ENCODE measurements around the gene TTC27.
"Not testable (repeated sequence)": the region's sequence is repeated elsewhere in the genome, so short reads cannot be mapped to it uniquely, and the experiment has no call there.

Gene TTC27

DNA sequence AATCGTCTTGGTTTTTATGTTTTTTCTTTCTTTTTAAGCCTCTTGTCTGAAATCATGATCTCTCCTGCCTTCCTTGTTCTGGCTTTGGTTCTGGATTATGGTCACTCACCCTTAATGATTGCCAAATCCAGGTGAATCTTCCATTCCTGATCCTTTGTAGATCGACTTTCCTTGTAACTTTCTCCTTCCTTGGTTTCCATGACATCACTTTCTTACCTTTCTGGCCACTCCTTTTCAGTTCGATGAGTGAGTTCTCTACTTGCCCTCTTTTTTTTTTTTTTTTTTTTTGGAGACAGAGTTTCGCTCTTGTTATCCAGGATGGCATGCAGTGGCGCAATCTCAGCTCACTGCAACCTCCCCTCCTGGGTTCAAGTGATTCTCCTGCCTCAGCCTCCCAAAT lies 179.8 kb downstream of the TTC27 start:
- DNase-seq (ENCODE audit: low spot score): no peak

DNA sequence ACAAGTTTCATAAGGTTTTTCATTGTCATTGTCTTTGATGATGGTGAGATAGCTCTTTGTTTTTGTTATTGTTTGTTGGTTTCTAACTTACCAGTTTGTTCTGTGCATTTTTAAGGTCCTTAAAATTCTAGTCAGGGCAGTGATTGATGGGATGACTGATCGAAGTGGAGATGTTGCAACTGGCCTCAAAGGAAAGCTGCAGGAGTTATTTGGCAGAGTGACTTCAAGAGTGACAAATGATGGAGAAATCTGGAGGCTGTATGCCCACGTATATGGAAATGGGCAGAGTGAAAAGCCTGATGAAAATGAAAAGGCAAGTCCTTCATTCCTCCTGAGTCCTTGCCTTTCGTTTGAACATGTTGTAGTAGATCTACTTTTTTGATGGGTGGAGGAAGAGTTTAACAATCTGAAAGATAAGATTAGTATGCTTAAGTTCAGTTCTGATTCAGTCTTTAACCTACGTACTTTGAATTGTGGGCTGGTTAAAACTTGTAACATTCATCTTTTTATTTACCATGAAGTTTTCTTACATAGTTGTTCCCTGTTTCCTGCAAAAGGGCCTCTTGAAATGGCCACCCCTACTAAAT lies 183.2 kb downstream of the TTC27 start:
- DNase-seq (ENCODE audit: low spot score): no peak

DNA sequence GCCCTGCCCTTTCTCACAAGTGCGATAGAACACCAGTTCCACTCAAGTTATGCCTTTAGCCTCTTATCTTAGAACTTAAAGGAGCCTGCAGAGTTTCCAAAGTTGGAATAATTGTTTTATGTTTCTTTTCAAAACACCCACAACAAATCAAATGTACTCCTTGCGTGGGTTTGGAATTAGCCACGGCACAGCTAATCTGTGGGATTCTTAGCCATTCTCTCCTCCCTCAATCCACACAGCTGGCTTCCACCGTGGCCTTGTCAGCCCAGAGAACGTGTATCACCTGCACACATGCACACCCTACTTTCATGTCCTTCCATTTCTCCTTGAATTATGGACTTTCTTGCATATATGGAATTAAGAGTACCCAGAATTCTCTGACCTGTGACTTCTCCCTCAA lies 183.8 kb downstream of the TTC27 start:
- no peak for DNase-seq (ENCODE audit: low spot score)

DNA sequence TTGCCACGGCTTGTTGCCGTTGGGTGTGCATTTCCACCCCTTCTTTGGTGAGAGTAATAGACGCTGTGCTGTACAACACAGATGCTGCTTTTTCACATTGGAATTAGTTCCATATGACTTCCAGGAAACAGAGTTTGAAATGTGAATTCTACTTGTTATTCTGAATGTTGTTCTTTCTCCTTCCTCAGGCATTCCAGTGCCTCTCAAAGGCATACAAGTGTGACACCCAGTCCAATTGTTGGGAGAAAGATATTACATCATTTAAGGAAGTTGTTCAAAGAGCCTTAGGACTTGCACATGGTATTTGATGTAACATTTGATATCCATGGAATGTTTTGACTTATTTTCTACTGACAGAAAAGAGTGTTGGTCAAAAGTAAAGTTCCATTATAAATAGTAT lies 184.5 kb downstream of the TTC27 start:
- no peak for DNase-seq (ENCODE audit: low spot score)

DNA sequence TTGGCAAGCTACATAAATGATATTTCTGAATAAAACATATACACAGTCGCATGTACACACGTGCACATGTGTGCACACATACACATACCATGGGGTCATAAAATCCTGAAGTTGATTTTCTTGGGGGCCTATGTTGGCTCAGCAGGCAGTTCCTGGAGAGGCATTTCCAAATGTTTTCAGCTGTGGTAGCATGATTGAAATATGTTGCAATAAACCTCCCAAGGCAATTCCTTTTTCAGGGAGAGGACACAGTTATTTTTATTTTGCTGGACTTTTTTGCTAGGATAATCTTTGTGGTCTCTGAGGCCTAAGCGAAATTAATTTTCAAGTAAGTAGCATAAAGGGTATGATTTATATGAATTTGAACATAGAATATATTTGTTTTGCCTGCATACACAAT lies 192.2 kb downstream of the TTC27 start:
- no peak for DNase-seq (ENCODE audit: low spot score)

DNA sequence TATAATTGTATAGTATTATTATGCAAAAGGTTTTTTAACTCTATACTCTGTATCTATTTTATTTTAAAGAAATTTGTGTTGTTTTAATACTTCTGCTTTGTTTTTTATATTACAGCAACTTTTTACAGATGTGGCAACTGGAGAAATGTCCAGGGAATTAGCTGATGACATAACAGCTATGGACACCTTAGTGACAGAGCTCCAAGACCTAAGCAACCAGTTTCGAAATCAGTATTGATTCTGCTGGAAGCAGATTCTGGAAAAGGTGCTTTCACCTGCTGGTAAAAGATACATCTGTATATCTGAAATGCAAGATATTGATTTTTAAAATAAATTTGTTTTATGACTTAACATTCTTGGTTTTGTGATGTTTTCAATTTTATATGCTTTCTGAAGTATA lies 192.9 kb downstream of the TTC27 start:
- DNase-seq (ENCODE audit: low spot score): no peak

DNA sequence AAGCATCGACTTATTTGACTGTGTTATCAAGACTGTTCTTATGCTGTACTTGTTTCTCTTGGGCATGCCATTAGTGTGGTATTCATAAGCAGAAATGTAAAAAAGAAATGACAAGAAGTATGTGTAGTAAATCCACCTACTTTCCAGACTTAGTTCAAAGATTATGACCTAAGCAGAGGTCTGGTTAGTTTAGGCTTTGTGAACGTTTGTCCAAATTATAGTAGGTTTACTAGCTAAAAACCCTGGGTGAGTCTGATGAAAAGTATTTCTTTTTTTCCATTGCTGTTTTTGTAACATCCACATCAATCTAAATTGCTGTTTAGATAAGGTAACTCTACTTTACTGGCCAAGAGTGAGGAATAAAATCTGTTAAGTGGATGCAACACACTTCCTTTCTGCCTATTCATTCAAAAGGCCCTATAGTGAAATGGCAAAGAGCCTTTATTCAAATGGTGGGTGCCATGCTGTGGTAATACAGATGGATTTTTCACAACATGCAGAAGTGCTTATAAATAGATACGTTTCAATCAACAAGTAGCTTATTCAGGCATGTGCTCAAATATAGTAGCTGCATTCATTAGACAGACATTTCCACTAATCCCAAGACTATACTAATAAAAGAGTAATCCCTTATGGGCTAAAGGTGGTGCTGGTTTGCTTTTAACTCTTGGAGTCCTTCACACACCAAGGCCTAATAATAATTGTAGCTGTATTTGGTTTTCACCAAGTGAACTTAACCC lies 196.4 kb downstream of the TTC27 start:
- DNase-seq (ENCODE audit: low spot score): no peak

DNA sequence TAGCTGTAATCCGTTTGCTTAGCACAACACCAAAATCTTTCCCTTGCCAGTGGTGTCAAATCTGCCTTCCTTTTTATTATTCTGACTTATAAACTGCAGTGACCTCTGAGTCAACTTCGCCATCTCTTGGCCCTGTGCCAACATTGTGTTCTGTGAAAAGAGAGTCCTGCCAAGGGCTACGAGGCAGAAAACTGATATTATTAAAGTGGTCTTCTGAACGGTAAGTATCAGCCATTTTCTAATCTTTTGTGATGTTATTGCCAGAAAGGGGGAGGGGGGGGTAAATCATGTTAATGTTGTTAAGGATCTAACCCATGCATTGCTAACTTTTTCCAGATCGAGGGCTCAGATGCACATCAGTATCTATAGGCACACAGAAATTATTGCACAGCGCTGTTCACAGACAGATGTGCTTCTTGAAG lies 197.5 kb downstream of the TTC27 start:
- no peak for DNase-seq (ENCODE audit: low spot score)

DNA sequence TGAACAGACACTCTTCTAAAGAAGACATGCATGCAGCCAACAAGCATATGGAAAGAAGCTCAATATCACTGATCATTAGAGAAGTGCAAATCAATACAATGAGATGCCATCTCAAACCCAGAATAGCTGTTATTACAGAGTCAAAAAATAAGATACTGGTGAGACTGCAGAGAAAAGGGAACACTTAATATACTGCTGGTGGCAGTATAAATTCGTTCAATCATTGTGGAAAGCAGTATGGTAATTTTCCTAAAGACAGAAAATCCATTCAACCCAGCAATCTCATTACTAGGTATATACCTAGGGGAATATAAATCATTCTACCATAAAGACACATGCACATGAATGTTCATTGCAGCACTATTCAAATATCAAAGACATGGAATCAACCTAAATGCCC lies 202.3 kb downstream of the TTC27 start:
- DNase-seq (ENCODE audit: low spot score): no peak

DNA sequence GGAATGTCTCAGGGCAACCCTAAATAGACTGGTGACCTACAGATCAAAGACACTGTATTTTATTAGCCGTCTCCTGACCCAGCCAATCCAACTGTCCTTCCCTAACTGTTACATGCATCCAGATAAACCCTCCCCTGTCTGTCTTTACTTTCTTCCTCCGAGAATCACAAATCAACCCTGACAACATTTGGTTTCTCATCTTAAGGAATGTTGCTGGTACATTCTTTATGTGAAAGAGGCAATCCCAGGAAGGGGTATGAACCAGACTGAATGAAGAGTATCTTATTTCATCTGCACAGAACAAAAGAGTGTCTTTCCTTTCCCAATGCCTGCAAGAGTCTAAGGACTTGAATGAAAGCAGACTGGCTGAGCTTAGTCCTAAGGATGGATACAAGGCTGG lies 205.0 kb downstream of the TTC27 start:
- DNase-seq (ENCODE audit: low spot score): no peak

DNA sequence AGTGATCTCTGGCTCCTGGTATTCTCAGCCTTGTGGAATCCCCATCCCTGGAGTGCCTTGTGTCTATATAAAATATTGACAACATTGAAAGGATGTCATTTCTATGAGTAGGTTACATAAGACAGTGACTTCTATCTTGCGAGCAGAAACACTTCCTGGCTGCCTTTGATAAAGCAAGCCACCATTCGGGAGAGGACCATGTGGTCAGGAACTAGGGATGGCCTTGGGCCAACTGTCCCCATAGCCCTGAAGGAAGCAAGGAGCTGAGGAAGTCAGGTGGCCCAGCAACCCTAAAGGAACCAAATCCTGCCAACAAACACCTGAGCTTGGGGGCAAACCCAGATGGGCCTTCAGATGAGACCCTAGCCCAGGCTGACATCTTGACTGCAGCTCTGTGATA lies 205.9 kb downstream of the TTC27 start:
- DNase-seq (ENCODE audit: low spot score): no peak

DNA sequence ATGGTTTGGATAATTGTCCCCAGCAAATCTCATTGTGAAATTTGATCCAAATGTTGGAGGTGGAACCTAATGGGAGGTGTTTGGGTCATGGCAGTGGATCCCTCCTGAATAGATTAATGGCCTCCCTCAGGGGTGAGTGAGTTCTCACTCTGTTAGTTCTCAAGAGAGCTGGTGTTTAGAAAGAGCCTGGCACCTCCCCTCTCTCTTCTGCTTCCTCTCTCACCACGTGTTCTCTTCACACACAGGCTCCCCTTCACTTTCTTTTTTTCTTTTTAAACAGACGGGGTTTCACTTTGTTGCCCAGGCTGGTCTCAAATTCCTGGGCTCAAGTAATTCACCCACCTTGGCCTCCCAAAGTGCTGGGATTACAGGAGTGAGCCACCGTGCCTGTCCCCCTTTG lies 207.3 kb downstream of the TTC27 start:
- no peak for DNase-seq (ENCODE audit: low spot score)

DNA sequence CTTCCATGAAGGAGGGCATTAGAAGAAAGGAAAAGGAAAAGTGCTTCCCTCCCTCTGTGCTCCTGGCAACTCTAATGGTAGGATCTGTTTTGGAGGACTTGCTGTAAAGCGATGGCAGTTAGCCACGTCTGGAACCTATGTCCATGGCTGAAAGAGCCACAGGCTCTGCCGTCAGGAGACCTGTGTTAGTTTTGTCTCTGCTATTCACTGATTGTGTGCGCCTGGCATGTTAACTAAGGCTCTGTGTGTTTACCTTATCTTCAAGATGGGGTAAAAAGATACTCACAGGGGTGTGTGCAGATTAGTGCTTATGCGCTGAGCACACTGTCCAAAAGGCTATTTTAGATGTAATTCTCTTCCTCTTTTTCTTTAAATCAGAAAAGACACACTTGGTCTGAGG lies 209.1 kb downstream of the TTC27 start:
- DNase-seq (ENCODE audit: low spot score): no peak

DNA sequence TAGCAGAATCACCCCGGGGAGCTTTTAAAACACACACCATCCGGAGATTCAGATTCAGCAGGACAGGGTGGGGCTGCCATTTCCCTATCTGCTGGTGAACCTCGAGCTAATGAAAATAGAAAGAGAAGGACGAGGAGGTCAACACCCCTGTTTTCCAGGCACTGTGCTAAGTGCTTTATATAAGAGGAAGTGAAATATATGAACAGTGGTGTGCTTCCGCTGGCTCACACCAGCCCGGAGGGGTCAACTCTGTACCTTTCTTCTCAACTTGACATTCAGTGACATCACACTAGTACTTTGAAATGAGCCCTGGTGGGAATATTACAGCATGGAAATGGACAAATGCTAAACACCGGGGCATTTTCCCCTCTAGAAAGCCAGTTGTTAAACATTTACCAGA lies 210.6 kb downstream of the TTC27 start:
- DNase-seq (ENCODE audit: low spot score): no peak

DNA sequence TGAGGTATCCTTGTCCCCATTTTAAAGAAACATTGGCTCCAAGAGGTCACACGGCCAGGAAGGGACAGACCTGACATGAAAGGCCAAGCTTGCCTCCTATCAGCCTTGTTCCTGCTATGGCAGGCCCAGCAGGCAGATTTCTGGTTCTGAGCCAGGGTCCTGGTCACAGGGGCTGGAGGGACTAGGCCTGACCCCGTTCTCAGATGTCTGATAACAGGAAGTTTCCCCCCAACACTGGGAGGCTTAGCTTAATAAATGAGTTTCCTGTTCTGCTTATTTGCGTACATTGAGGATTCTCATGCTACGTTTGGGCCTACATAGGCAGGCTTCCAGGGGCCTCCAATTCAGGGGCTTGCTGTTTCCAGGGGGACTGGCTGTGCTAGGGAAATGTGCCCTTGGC lies 211.1 kb downstream of the TTC27 start:
- no peak for DNase-seq (ENCODE audit: low spot score)

DNA sequence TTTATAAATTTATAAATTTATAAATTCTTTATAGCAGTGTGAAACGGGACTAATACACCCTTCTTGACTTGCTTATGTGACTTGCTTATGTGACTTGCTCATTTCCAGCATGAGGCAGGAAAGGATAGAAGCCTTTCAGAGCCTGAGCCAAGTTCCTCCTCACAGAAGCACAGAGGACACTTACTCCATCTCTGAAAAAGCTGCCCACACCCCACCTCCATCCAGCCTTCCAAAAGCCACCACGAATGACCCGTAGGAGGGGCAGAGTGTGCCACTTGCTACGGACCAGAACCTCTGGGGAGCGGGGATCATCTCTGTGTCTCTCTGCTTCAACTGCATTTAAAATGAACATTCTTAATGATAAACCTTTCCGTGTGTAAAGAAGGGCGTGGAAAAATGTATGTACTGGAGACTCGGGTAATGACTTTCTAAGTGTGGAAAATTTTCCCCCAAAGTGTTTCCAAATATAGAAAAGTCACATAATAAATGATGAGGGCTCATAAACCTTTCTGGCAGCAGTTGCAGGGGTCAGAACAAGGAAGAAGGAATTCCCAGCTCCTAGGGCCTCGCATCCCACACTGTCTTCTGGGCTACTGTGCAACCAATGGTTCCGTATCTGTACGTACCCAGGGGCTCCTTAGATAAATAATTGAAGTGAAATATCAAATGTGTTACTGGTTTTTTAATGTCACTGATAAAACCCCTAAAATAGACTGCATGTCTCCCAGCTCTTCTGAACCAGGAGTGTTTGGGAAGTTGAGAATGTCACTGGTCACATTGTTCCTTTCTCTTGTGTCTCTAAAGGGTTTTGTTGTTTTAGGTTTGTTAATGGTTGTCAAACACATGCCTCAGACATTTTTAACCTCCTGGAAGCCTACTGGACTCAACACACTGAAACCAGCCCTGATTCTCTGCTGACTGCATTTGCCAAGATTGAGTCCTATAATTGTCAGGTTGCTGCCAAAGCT lies 214.4 kb downstream of the TTC27 start:
- no peak for DNase-seq (ENCODE audit: low spot score)

DNA sequence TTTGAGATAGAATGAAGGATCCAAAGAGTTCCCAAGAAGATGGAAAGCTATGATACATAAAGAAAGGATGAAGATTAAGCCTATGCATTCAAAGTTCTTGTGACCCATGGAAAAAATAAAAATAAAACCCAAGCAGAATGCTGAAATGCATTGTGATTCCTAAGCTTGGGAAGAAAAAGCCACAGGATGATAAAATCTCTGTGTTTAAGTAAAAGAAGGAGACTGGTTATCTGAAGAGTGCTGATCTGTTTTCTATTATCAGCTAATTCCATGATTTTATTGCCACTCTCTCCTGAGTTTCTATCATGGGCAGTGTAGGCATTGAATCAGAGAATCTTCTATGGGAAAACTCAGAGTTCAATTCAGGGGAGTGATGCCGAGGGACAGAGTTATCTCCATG lies 215.8 kb downstream of the TTC27 start:
- DNase-seq (ENCODE audit: low spot score): no peak

DNA sequence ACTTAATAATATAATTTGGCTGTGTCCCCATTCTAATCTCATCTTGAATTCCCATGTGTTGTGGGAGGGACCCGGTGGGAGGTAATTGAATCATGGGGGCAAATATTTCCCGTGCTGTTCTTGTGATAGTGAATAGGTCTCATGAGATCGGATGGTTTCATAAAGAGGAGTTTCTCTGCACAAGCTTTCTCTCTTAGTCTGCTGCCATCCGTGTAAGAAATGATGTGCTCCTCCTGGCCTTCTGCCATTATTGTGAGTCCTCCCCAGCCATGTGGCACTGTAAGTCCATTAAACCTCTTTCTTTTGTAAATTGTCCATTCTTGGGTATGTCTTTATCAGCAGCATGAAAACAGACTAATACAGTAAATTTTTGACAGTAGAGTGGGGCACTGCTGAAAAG lies 216.4 kb downstream of the TTC27 start:
- DNase-seq (ENCODE audit: low spot score): no peak

DNA sequence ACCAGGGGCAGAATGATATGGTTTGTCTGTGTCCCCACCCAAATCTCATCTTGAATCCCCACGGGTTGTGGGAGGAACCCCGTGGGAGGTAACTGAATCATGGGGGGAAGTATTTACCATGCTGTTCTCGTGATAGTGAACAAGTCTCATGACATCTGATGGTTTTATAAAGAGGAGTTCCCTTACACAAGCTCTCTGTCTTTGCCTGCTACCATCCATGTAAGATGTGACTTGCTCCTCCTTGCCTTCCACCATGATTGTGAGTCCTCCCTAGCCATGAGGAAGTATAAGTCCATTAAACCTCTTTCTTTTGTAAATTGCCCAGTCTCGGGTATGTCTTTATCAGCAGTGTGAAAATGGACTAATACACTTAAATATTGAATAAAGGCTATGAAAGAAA lies 218.4 kb downstream of the TTC27 start:
- DNase-seq (ENCODE audit: low spot score): not testable (repeated sequence)

DNA sequence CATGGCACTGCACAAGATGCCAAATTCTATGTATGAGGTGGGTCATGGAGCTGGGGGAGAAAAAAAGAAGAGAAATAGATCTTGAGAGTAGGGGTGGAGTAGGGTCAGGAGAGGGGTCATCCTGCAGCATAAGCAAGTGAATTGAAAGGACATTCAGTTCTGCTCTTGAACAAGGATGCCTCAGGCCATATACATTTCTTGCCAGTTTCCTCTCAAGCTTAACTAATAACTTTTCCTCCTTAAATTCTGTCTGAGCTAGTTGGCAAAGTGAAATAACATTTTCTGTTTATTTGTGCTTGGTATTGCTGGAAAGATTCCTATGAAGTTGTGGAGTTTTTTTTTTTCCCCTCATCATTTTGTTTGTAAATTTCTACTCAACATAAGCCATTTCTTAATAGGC lies 219.9 kb downstream of the TTC27 start:
- no peak for DNase-seq (ENCODE audit: low spot score)

DNA sequence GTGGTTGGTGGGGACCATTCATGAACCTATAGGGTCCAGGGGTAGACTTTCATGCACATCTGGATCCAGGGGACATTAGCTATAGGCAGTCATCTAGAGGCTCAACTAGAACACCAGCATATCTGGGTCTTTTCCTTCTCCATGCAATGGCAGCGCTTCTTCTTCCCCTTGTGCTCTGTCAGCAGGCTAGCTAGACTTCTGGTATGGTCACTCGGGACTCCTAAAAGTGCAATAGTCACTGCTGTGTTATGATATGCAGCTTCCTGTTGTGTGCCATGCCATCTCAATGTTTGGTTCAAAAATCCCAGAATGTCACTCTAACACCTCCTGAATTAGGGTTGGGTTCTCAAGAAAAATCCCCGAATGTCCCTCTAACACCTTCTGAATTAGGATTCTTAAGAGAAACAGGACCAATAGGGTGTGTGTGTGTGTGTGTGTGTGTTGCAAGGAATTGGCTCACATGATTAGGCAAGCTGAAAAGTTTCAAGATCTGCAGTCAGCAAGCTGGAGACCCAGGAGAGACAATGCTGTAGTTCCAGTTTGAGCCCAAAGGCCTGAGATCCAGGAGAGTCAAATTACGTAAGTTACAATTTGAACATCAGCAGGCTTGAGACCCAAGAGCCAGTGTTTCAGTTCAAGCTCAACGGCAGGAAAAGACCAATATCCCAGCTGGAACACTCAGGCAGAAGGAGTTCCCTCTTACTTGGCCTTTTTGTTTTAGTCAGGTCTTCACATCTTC lies 221.8 kb downstream of the TTC27 start:
- DNase-seq (ENCODE audit: low spot score): no peak

DNA sequence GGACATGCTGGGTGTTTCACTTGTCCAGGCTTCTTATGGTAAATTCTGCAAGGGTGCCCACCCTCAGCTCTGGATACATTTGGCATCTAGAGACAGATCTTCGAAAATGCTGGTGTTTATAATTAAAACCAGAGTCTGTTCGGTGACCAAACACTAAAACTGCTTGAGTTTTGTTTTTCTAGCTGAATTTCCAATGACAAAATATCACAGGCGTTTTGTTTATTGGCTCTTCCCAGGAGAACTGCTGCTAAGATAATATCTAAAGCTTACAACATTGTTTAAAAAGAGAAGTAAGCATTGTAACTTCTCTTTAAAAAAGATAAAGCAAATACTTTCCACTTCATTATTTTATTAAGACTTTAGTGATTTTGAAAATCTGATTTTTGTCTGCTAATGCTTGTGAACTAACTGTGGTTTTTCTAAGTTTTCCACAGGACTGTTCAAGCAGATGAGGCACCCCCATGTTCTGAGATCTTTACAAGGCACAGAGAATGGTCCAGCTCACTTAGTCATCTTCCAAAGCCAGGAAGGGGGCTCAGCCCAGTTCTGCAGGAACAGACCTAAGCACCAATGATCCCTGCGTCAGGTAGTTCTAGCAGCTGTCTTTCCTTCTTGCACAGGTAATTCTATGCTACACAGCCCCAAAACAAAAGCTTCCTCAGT lies 224.1 kb downstream of the TTC27 start:
- DNase-seq (ENCODE audit: low spot score): no peak
